H9 (cell line): ENCODE results near the gene PCBP2. TPM values are rescaled to one million over a fixed set of nuclear protein-coding genes. Genes with fewer than 3 reads are reported as not detected.

Experiments used
- DNase-seq: peaks from one replicate; pipeline ENCODE4 v3.0.0-alpha.2; 2017
- H2AFZ ChIP-seq: one replicate; pipeline ENCODE4 v1.6.1; 2013; ENCODE audit warnings: mild to moderate bottlenecking, low read length, control low read depth, moderate library complexity
- H2AK5ac ChIP-seq: 2 replicates; pipeline ENCODE4 v1.6.1; 2013; ENCODE audit warnings: low read length, control low read depth, mixed read lengths; ENCODE audit not compliant: insufficient read length
- H2BK120ac ChIP-seq: one replicate; pipeline ENCODE4 v1.6.1; 2013; ENCODE audit warnings: low read depth, mild to moderate bottlenecking, low read length, control low read depth, inconsistent platforms; ENCODE audit not compliant: poor library complexity, severe bottlenecking
- H2BK12ac ChIP-seq: 2 replicates; pipeline ENCODE4 v1.6.1; 2013; ENCODE audit warnings: low read length, control low read depth, mixed read lengths, low read depth; ENCODE audit not compliant: insufficient read length
- H2BK15ac ChIP-seq: 2 replicates; pipeline ENCODE4 v1.6.1; 2013; ENCODE audit warnings: low read depth, low read length, control low read depth
- H2BK20ac ChIP-seq: one replicate; pipeline ENCODE4 v1.6.1; 2013; ENCODE audit warnings: low read depth, mild to moderate bottlenecking, low read length, control low read depth, inconsistent platforms; ENCODE audit not compliant: poor library complexity, severe bottlenecking
- H2BK5ac ChIP-seq: 2 replicates; pipeline ENCODE4 v1.6.1; 2013; ENCODE audit warnings: low read length, control low read depth, mixed read lengths; ENCODE audit not compliant: insufficient read length
- H3K14ac ChIP-seq: 2 replicates; pipeline ENCODE4 v1.6.1; 2013; ENCODE audit warnings: low read length, control low read depth; ENCODE audit not compliant: insufficient read depth
- H3K18ac ChIP-seq: 2 replicates; pipeline ENCODE4 v1.6.1; 2013; ENCODE audit warnings: low read depth, mild to moderate bottlenecking, mixed read lengths, low read length, control low read depth; ENCODE audit not compliant: insufficient read length
- H3K23ac ChIP-seq: 2 replicates; pipeline ENCODE4 v1.6.1; 2013; ENCODE audit warnings: low read length, control low read depth, mixed read lengths, low read depth; ENCODE audit not compliant: insufficient read length
- H3K23me2 ChIP-seq: 2 replicates; pipeline ENCODE4 v1.6.1; 2013; ENCODE audit warnings: low read depth, mild to moderate bottlenecking, mixed read lengths, low read length, control low read depth; ENCODE audit not compliant: insufficient read length, poor library complexity, severe bottlenecking
- H3K27ac ChIP-seq: 2 replicates; pipeline ENCODE4 v1.5.1; 2013; ENCODE audit warnings: low read length, control low read depth, mixed read lengths, low read depth; ENCODE audit not compliant: insufficient read length
- H3K27me3 ChIP-seq: 2 replicates; pipeline ENCODE4 v1.6.1; 2013; ENCODE audit warnings: low read length, control low read depth, inconsistent platforms; ENCODE audit not compliant: insufficient read depth
- H3K4ac ChIP-seq: 2 replicates; pipeline ENCODE4 v1.6.1; 2013; ENCODE audit warnings: low read depth, mild to moderate bottlenecking, control low read depth, inconsistent platforms, low read length, moderate library complexity
- H3K4me1 ChIP-seq: 2 replicates; pipeline ENCODE4 v1.6.1; 2013; ENCODE audit warnings: low read length, control low read depth, inconsistent platforms; ENCODE audit not compliant: insufficient read depth
- H3K4me2 ChIP-seq: 2 replicates; pipeline ENCODE4 v1.6.1; 2013; ENCODE audit warnings: low read length, control low read depth, mixed read lengths; ENCODE audit not compliant: insufficient read length, insufficient read depth
- H3K56ac ChIP-seq: 2 replicates; pipeline ENCODE4 v1.6.1; 2013; ENCODE audit warnings: low read depth, mild to moderate bottlenecking, mixed read lengths, low read length, control low read depth; ENCODE audit not compliant: insufficient read length
- H3K79me1 ChIP-seq: 2 replicates; pipeline ENCODE4 v1.6.1; 2013; ENCODE audit warnings: low read depth, mild to moderate bottlenecking, moderate library complexity, low read length, control low read depth, inconsistent platforms; ENCODE audit not compliant: insufficient read depth, poor library complexity, severe bottlenecking
- H3K79me2 ChIP-seq: 2 replicates; pipeline ENCODE4 v1.6.1; 2013; ENCODE audit warnings: low read length, control low read depth, inconsistent platforms; ENCODE audit not compliant: insufficient read depth
- H3K9ac ChIP-seq: 2 replicates; pipeline ENCODE4 v1.6.1; 2013; ENCODE audit warnings: low read length, control low read depth, mixed read lengths; ENCODE audit not compliant: insufficient read length; ENCODE audit errors: extremely low read depth
- H3K9me3 ChIP-seq: one replicate; pipeline ENCODE4 v1.6.1; 2013; ENCODE audit warnings: low read depth, low read length, inconsistent platforms; ENCODE audit not compliant: control insufficient read depth
- H3T11ph ChIP-seq: one replicate; pipeline ENCODE4 v1.6.1; 2013; ENCODE audit warnings: mild to moderate bottlenecking, low read length, control low read depth, inconsistent platforms
- H4K20me1 ChIP-seq: one replicate; pipeline ENCODE4 v1.6.1; 2013; ENCODE audit not compliant: control insufficient read depth, insufficient read length, insufficient read depth
- H4K5ac ChIP-seq: 2 replicates; pipeline ENCODE4 v1.6.1; 2013; ENCODE audit warnings: low read depth, mild to moderate bottlenecking, mixed read lengths, low read length, control low read depth; ENCODE audit not compliant: insufficient read length
- H4K8ac ChIP-seq: replicated peaks from 2 replicates; pipeline ENCODE4 v1.6.1; 2013; ENCODE audit warnings: low read length, control low read depth, mixed read lengths, low read depth; ENCODE audit not compliant: insufficient read length
- H4K91ac ChIP-seq: 2 replicates; pipeline ENCODE4 v1.6.1; 2013; ENCODE audit warnings: low read depth, mild to moderate bottlenecking, moderate library complexity, mixed read lengths, low read length, control low read depth; ENCODE audit not compliant: insufficient read length
- H3K27ac Mint-ChIP-seq, 3 experiments: 2 replicates in 2 of 3; 3 replicates in 1 of 3; pipeline ENCODE4 v1.8.0; 2020 to 2021; ENCODE audit warnings: mixed read lengths in 3 of 3, mild to moderate bottlenecking in 1 of 3, moderate library complexity in 1 of 3
- H3K27me3 Mint-ChIP-seq: 2 replicates; pipeline ENCODE4 v1.8.0; 2021; ENCODE audit warnings: low read depth, mild to moderate bottlenecking, moderate library complexity, mixed read lengths
- H3K36me3 Mint-ChIP-seq, 3 experiments: 2 replicates in 2 of 3; 3 replicates in 1 of 3; pipeline ENCODE4 v1.8.0; 2020 to 2021; ENCODE audit warnings: low read depth in 3 of 3, mixed read lengths in 3 of 3; ENCODE audit not compliant: insufficient read depth in 1 of 3
- H3K4me1 Mint-ChIP-seq, 2 experiments: 2 replicates each; pipeline ENCODE4 v1.8.0; 2020; ENCODE audit warnings: mixed read lengths in 2 of 2
- H3K4me3 Mint-ChIP-seq, 2 experiments: 2 replicates in 1 of 2; 3 replicates in 1 of 2; pipeline ENCODE4 v1.8.0; 2020 to 2021; ENCODE audit warnings: mild to moderate bottlenecking in 2 of 2, mixed read lengths in 2 of 2, moderate library complexity in 1 of 2
- H3K9me3 Mint-ChIP-seq, 2 experiments: 2 replicates in 1 of 2; 3 replicates in 1 of 2; pipeline ENCODE4 v1.8.0; 2020; ENCODE audit warnings: mild to moderate bottlenecking in 2 of 2, mixed read lengths in 2 of 2, moderate library complexity in 1 of 2
- CTCF ChIP-seq: fragments of 200-600 bp; sonication (generic); conservative IDR thresholded peaks from 3 replicates; pipeline ENCODE4 v1.8.0; 2021; ENCODE audit warnings: antibody characterized with exemption, mild to moderate bottlenecking
- WGBS: extraction: QIAGEN DNeasy Blood & Tissue Kit; methylation state at CpG from one replicate; pipeline ENCODE4 v1.1.7; 2013; ENCODE audit warnings: missing lambda C conversion rate, low lambda C conversion rate, mixed read lengths; ENCODE audit not compliant: insufficient read length; ENCODE audit errors: extremely low coverage; 5-methylcytosine and 5-hydroxymethylcytosine counted together
- total RNA-seq: library from RNA; stranded (reverse); gene quantifications from 2 replicates; pipeline ENCODE4 v1.2.1, GENCODE V29; 2021

The PCBP2 gene
- total RNA-seq, 1 experiment from 2014 or later = 1,207 TPM

GRCh38 chr12:53430116-53430515 is 21.8 kb upstream of the PCBP2 start:
- H2BK12ac ChIP-seq = no peak overlapping the region
- no peaks in the 10 kb centered on the region for H3K9me3 Mint-ChIP-seq
- peaks cover 2% of the 10 kb centered on the region in 2 experiments; a peak in 1 of 4 replicates for H3K4me1 Mint-ChIP-seq
- no peak overlapping the region for H2AK5ac ChIP-seq
- no peak overlapping the region for H4K8ac ChIP-seq
- no peak overlapping the region for H3K4me3 Mint-ChIP-seq
- H3K23me2 ChIP-seq = no peaks in the 10 kb centered on the region
- H2BK120ac ChIP-seq = no peak overlapping the region
- no peak overlapping the region for H2BK15ac ChIP-seq
- H3K36me3 Mint-ChIP-seq = no peaks in the 10 kb centered on the region
- H3K27me3 Mint-ChIP-seq = peaks cover 3% of the 10 kb centered on the region
- H3K14ac ChIP-seq = no peak overlapping the region
- no peak overlapping the region for H3K23ac ChIP-seq
- H3K4me1 ChIP-seq = no peaks in the 10 kb centered on the region
- no peak overlapping the region for H3T11ph ChIP-seq
- no peak for TF ChIP-seq CTCF
- no peak overlapping the region for H3K18ac ChIP-seq
- H3K27ac Mint-ChIP-seq = no peak overlapping the region
- H3K27ac ChIP-seq = no peak overlapping the region
- no peak overlapping the region for H2BK20ac ChIP-seq
- H4K5ac ChIP-seq = no peak overlapping the region
- no peak overlapping the region for H3K4ac ChIP-seq
- H4K20me1 ChIP-seq = no peaks in the 10 kb centered on the region
- H4K91ac ChIP-seq = no peak overlapping the region
- H3K4me2 ChIP-seq = no peak overlapping the region
- H3K9me3 ChIP-seq = no peaks in the 10 kb centered on the region
- H3K79me1 ChIP-seq = no peaks in the 10 kb centered on the region
- WGBS = no CpG with 5 or more reads among the region's 5 CpGs
- H2AFZ ChIP-seq = no peak overlapping the region
- H2BK5ac ChIP-seq = no peak overlapping the region
- no peaks in the 10 kb centered on the region for H3K27me3 ChIP-seq
- H3K56ac ChIP-seq = no peak overlapping the region
- no peak overlapping the region for H3K9ac ChIP-seq
- DNase-seq = no peak
- H3K79me2 ChIP-seq = no peaks in the 10 kb centered on the region
